Neural progenitor cell (in vitro differentiated cells): ENCODE measurements around the gene ADK.

Source experiments
- CTCF ChIP-seq: fragments of 200-600 bp; sonication (generic); IDR thresholded peaks from 2 replicates; pipeline ENCODE4 v1.5.1; 2017; ENCODE audit warnings: antibody characterized with exemption, mild to moderate bottlenecking
- EZH2 ChIP-seq: fragments of 200-600 bp; sonication (generic); IDR thresholded peaks from 2 replicates; pipeline ENCODE4 v1.6.1; 2017; ENCODE audit warnings: antibody characterized with exemption, mild to moderate bottlenecking, moderate library complexity

- TF ChIP-seq CTCF (no peak), EZH2 (no peak)
Measured at GRCh38 chr10:74662635-74663034, 511.6 kb downstream of the ADK start.
